Measurements from ENCODE around the gene OLIG1. TPM values are rescaled to one million over a fixed set of nuclear protein-coding genes. Genes with fewer than 3 reads are reported as not detected.

OLIG1 gene
- total RNA-seq, 2 experiments from 2014 or later = not detected

- no peaks in the 10 kb centered on the region for H3K9me3 Mint-ChIP-seq
- H3K36me3 Mint-ChIP-seq (ENCODE audit: low read depth) = no peaks in the 10 kb centered on the region
- ChIA-PET CTCF (no interaction called here), POLR2A (no interaction called here)
- TF ChIP-seq CTCF (IDR thresholded peaks at IDR 0.05) = no peak
- H3K27me3 Mint-ChIP-seq = peaks cover 38% of the 10 kb centered on the region
- peaks cover 3 to 9% of the 10 kb centered on the region in 2 experiments for H3K27me3 ChIP-seq (ENCODE audit: control insufficient read depth in 1 of 2, insufficient read depth in 2 of 2, low read length in 2 of 2)
- ATAC-seq (ENCODE audit: poor library complexity) (no peak), DNase-seq (no peak)
- no peaks in the 10 kb centered on the region for H3K36me3 ChIP-seq (ENCODE audit: insufficient read depth, low read length)
- H3K4me1 ChIP-seq (ENCODE audit: insufficient read depth, low read length) = peaks cover 3% of the 10 kb centered on the region
- no peak overlapping the region for H3K27ac ChIP-seq (ENCODE audit: low read depth in 1 of 2, low read length in 2 of 2)
- H3K4me3 Mint-ChIP-seq = no peak overlapping the region
- H3K4me1 Mint-ChIP-seq (ENCODE audit: low read depth) = no peaks in the 10 kb centered on the region
- intact Hi-C loops (cut with DNase I, micrococcal nuclease) = no loop called here
- no peaks in the 10 kb centered on the region for H3K9me3 ChIP-seq (ENCODE audit: control insufficient read depth in 1 of 2, insufficient read depth in 1 of 2, low read length in 2 of 2)
- H3K4me3 ChIP-seq (ENCODE audit: low read length) = no peak overlapping the region
- H3K27ac Mint-ChIP-seq = no peak overlapping the region
These were observed 11.0 kb upstream of the OLIG1 start for GRCh38 chr21:33058957-33059356.

- ChIA-PET POLR2A (no interaction called here), CTCF (no interaction called here)
- no peak overlapping the region for H3K4me3 Mint-ChIP-seq
These were observed 10.5 kb upstream of the OLIG1 start for GRCh38 chr21:33059380-33059841.

GRCh38 chr21:33061233-33061632 is 8.7 kb upstream of the OLIG1 start:
- CTCF ChIA-PET = no interaction called here
- Mint-ChIP-seq H3K27ac (no peak overlapping the region), H3K4me3 (no peak overlapping the region), H3K9me3 (no peaks in the 10 kb centered on the region), H3K4me1 (ENCODE audit: low read depth) (no peaks in the 10 kb centered on the region), H3K27me3 (peaks cover 56% of the 10 kb centered on the region), H3K36me3 (ENCODE audit: low read depth) (no peaks in the 10 kb centered on the region)
- intact Hi-C loops (cut with DNase I, micrococcal nuclease) = no loop called here
- peaks cover 3% of the 10 kb centered on the region for H3K4me1 ChIP-seq (ENCODE audit: insufficient read depth, low read length)
- no peak overlapping the region for H3K27ac ChIP-seq (ENCODE audit: low read depth in 1 of 2, low read length in 2 of 2)
- H3K4me3 ChIP-seq (ENCODE audit: low read length) = no peak overlapping the region
- no peak for TF ChIP-seq CTCF (IDR thresholded peaks at IDR 0.05)
- H3K27me3 ChIP-seq (ENCODE audit: control insufficient read depth in 1 of 2, insufficient read depth in 2 of 2, low read length in 2 of 2) = peaks cover 7 to 18% of the 10 kb centered on the region in 2 experiments
- POLR2A ChIA-PET = no interaction called here
- DNase-seq (no peak), ATAC-seq (ENCODE audit: poor library complexity) (no peak)
- no peaks in the 10 kb centered on the region for H3K36me3 ChIP-seq (ENCODE audit: insufficient read depth, low read length)
- no peaks in the 10 kb centered on the region for H3K9me3 ChIP-seq (ENCODE audit: control insufficient read depth in 1 of 2, insufficient read depth in 1 of 2, low read length in 2 of 2)

More at GRCh38 chr21:33059380-33059841, 10.5 kb upstream of the OLIG1 start:
- Mint-ChIP-seq H3K9me3 (no peaks in the 10 kb centered on the region), H3K4me1 (ENCODE audit: low read depth) (no peaks in the 10 kb centered on the region), H3K27ac (no peak overlapping the region), H3K36me3 (ENCODE audit: low read depth) (no peaks in the 10 kb centered on the region), H3K27me3 (peaks cover 41% of the 10 kb centered on the region)
- H3K9me3 ChIP-seq (ENCODE audit: control insufficient read depth in 1 of 2, insufficient read depth in 1 of 2, low read length in 2 of 2) = no peaks in the 10 kb centered on the region
- intact Hi-C loops (cut with DNase I, micrococcal nuclease) = no loop called here
- TF ChIP-seq CTCF (IDR thresholded peaks at IDR 0.05) = no peak
- no peak overlapping the region for H3K4me3 ChIP-seq (ENCODE audit: low read length)
- no peaks in the 10 kb centered on the region for H3K36me3 ChIP-seq (ENCODE audit: insufficient read depth, low read length)
- H3K27me3 ChIP-seq (ENCODE audit: control insufficient read depth in 1 of 2, insufficient read depth in 2 of 2, low read length in 2 of 2) = peaks cover 6 to 13% of the 10 kb centered on the region in 2 experiments
- H3K27ac ChIP-seq (ENCODE audit: low read depth in 1 of 2, low read length in 2 of 2) = no peak overlapping the region
- ATAC-seq (ENCODE audit: poor library complexity) = no peak
- peaks cover 3% of the 10 kb centered on the region for H3K4me1 ChIP-seq (ENCODE audit: insufficient read depth, low read length)
- peak in 3 of 14 experiments; percentile 20 to 62 (median 62) for DNase-seq

All from CD4-positive, alpha-beta T cell (primary cell).